Measurements from ENCODE around the gene CYP17A1. TPM values are rescaled to one million over a fixed set of nuclear protein-coding genes. Genes with fewer than 3 reads are reported as not detected.
"Not testable (repeated sequence)": the region's sequence is repeated elsewhere in the genome, so short reads cannot be mapped to it uniquely, and the experiment has no call there.

Gene CYP17A1
- total RNA-seq, 2 experiments from 2014 or later: not detected

- ATAC-seq (ENCODE audit: poor library complexity): no peak
- no peaks in the 10 kb centered on the region for H3K4me1 ChIP-seq (ENCODE audit: insufficient read depth, low read length)
- H3K4me3 ChIP-seq (ENCODE audit: low read length): no peak overlapping the region
- ChIA-PET CTCF (interaction anchor here (1.1 kb wide), 1 partner anchor 149 kb away, joined by 4 read pairs; the partner anchor contains the start of gene SFXN2), POLR2A (no interaction called here)
- no peak for TF ChIP-seq CTCF (IDR thresholded peaks at IDR 0.05)
- no peaks in the 10 kb centered on the region for H3K9me3 Mint-ChIP-seq
- H3K9me3 ChIP-seq (ENCODE audit: control insufficient read depth in 1 of 2, insufficient read depth in 1 of 2, low read length in 2 of 2): no peaks in the 10 kb centered on the region
- H3K4me3 Mint-ChIP-seq: no peak overlapping the region
- H3K27me3 ChIP-seq (ENCODE audit: control insufficient read depth in 1 of 2, insufficient read depth in 2 of 2, low read length in 2 of 2): peaks cover 0 to 2% of the 10 kb centered on the region in 2 experiments
- peaks cover 32% of the 10 kb centered on the region for H3K36me3 ChIP-seq (ENCODE audit: insufficient read depth, low read length)
- H3K27ac ChIP-seq (ENCODE audit: low read depth in 1 of 2, low read length in 2 of 2): no peak overlapping the region
- intact Hi-C loops (cut with DNase I, micrococcal nuclease): no loop called here
- H3K27me3 Mint-ChIP-seq: peaks cover under 1% of the 10 kb centered on the region
- no peak overlapping the region for H3K27ac Mint-ChIP-seq
- H3K36me3 Mint-ChIP-seq (ENCODE audit: low read depth): peaks cover 48% of the 10 kb centered on the region
- DNase-seq: no peak
- peaks cover under 1% of the 10 kb centered on the region for H3K4me1 Mint-ChIP-seq (ENCODE audit: low read depth)
Measured at GRCh38 chr10:102863660-102864059, 26.4 kb upstream of the CYP17A1 start.

DNA sequence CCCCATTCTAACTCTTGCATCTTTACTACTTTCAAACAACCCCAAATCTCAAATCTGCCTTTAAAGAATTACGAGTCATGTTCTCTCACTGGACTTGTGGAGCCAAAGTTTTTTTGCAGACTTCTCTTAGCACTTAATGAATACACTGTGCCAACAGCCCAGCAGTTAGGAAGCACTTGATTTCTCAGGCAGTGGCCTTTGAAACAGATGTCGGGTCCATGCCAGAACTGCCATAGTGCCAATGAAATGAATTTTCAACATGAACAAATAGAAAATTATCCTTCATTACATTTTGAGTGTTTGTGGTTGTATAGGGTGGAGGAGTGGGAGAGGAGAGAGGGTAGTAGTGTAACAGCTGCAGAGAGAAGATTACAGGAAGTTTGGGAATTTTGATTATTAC lies 22.7 kb upstream of the CYP17A1 start:
- Mint-ChIP-seq H3K9me3 (no peaks in the 10 kb centered on the region), H3K4me3 (no peak overlapping the region), H3K36me3 (ENCODE audit: low read depth) (peaks cover 53% of the 10 kb centered on the region), H3K4me1 (ENCODE audit: low read depth) (peaks cover 7% of the 10 kb centered on the region), H3K27ac (no peak overlapping the region), H3K27me3 (no peaks in the 10 kb centered on the region)
- Histone ChIP-seq H3K9me3 (ENCODE audit: control insufficient read depth in 1 of 2, insufficient read depth in 1 of 2, low read length in 2 of 2) (no peaks in the 10 kb centered on the region), H3K36me3 (ENCODE audit: insufficient read depth, low read length) (peaks cover 29% of the 10 kb centered on the region), H3K4me3 (ENCODE audit: low read length) (no peak overlapping the region), H3K27me3 (ENCODE audit: control insufficient read depth in 1 of 2, insufficient read depth in 2 of 2, low read length in 2 of 2) (no peaks in the 10 kb centered on the region), H3K27ac (ENCODE audit: low read depth in 1 of 2, low read length in 2 of 2) (no peak overlapping the region), H3K4me1 (ENCODE audit: insufficient read depth, low read length) (peaks cover 4% of the 10 kb centered on the region)
- ChIA-PET CTCF (no interaction called here), POLR2A (no interaction called here)
- intact Hi-C loops (cut with DNase I, micrococcal nuclease): loop anchor here in 1 of 2 experiments (5.0 to 10.0 kb wide), 5 partner anchors 118 to 1505 kb away; partner anchors contain the start of genes ARMH3, BTRC, NT5C2 and WBP1L
- TF ChIP-seq CTCF (IDR thresholded peaks at IDR 0.05): no peak
- DNase-seq: no peak
- no peak for ATAC-seq (ENCODE audit: poor library complexity)

- H3K36me3 Mint-ChIP-seq (ENCODE audit: low read depth): peaks cover 39% of the 10 kb centered on the region
- Histone ChIP-seq H3K27me3 (ENCODE audit: control insufficient read depth in 1 of 2, insufficient read depth in 2 of 2, low read length in 2 of 2) (no peaks in the 10 kb centered on the region), H3K4me3 (ENCODE audit: low read length) (no peak overlapping the region), H3K9me3 (ENCODE audit: control insufficient read depth in 1 of 2, insufficient read depth in 1 of 2, low read length in 2 of 2) (no peaks in the 10 kb centered on the region), H3K4me1 (ENCODE audit: insufficient read depth, low read length) (peaks cover 15% of the 10 kb centered on the region), H3K36me3 (ENCODE audit: insufficient read depth, low read length) (peaks cover 11% of the 10 kb centered on the region), H3K27ac (ENCODE audit: low read depth in 1 of 2, low read length in 2 of 2) (no peak overlapping the region)
- peaks cover 16% of the 10 kb centered on the region for H3K4me1 Mint-ChIP-seq (ENCODE audit: low read depth)
- ATAC-seq (ENCODE audit: poor library complexity): no peak
- H3K9me3 Mint-ChIP-seq: no peaks in the 10 kb centered on the region
- no peak for DNase-seq
- peak overlapping the region; percentile 58 for H3K4me3 Mint-ChIP-seq
- no peak overlapping the region for H3K27ac Mint-ChIP-seq
- ChIA-PET CTCF (no interaction called here), POLR2A (no interaction called here)
- TF ChIP-seq CTCF (IDR thresholded peaks at IDR 0.05): no peak
- intact Hi-C loops (cut with DNase I, micrococcal nuclease): loop anchor here in 1 of 2 experiments (5.0 to 10.0 kb wide), 5 partner anchors 115 to 1502 kb away; partner anchors contain the start of genes ARMH3, BTRC, NT5C2 and WBP1L
- no peaks in the 10 kb centered on the region for H3K27me3 Mint-ChIP-seq
Measured at GRCh38 chr10:102856758-102857424, 19.7 kb upstream of the CYP17A1 start.

- H3K27me3 ChIP-seq (ENCODE audit: control insufficient read depth in 1 of 2, insufficient read depth in 2 of 2, low read length in 2 of 2); CTCF ChIA-PET; H3K4me3 Mint-ChIP-seq; H3K9me3 Mint-ChIP-seq; H3K4me3 ChIP-seq (ENCODE audit: low read length); H3K27ac ChIP-seq (ENCODE audit: low read depth in 1 of 2, low read length in 2 of 2); ATAC-seq (ENCODE audit: poor library complexity); H3K9me3 ChIP-seq (ENCODE audit: control insufficient read depth in 1 of 2, insufficient read depth in 1 of 2, low read length in 2 of 2); H3K27ac Mint-ChIP-seq; H3K36me3 ChIP-seq (ENCODE audit: insufficient read depth, low read length); H3K27me3 Mint-ChIP-seq; DNase-seq: not testable (repeated sequence)
- peaks cover 15% of the 10 kb centered on the region for H3K4me1 ChIP-seq (ENCODE audit: insufficient read depth, low read length)
- Mint-ChIP-seq H3K36me3 (ENCODE audit: low read depth) (peaks cover 33% of the 10 kb centered on the region), H3K4me1 (ENCODE audit: low read depth) (peaks cover 16% of the 10 kb centered on the region)
- intact Hi-C loops (cut with DNase I, micrococcal nuclease): loop anchor here in 1 of 2 experiments (2.0 to 10.0 kb wide), 6 partner anchors 63 to 1501 kb away; partner anchors contain the start of genes ARMH3, BTRC, CNNM2 and NT5C2
- POLR2A ChIA-PET: interaction anchor here (0.5 kb wide), 1 partner anchor 9 kb away, joined by 3 read pairs; no protein-coding TSS in a partner anchor
Measured at GRCh38 chr10:102855731-102856436, 18.7 kb upstream of the CYP17A1 start.

DNA sequence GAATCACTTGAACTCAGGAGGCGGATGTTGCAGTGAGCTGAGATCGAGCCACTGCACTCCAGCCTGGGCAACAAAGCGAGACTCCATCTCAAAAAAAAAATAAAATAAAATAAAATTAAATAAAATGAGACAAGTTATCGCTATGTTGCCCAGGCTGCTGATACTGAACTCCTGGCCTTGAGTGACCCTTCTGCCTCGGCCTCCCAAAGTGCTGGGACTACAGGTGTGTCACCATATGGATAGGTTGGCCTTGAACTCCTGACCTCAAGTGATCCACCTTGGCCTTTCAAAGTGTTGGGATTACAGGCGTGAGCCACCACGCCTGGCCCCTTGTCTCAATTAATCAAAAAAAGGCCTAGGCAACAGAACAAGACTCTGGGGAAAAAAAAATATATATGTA lies 16.0 kb upstream of the CYP17A1 start:
- H3K27ac ChIP-seq (ENCODE audit: low read depth in 1 of 2, low read length in 2 of 2); H3K4me3 ChIP-seq (ENCODE audit: low read length); H3K27me3 Mint-ChIP-seq; H3K4me3 Mint-ChIP-seq; POLR2A ChIA-PET; H3K9me3 ChIP-seq (ENCODE audit: control insufficient read depth in 1 of 2, insufficient read depth in 1 of 2, low read length in 2 of 2); H3K27me3 ChIP-seq (ENCODE audit: control insufficient read depth in 1 of 2, insufficient read depth in 2 of 2, low read length in 2 of 2); H3K36me3 ChIP-seq (ENCODE audit: insufficient read depth, low read length); H3K9me3 Mint-ChIP-seq; ATAC-seq (ENCODE audit: poor library complexity); DNase-seq; H3K27ac Mint-ChIP-seq: not testable (repeated sequence)
- intact Hi-C loops (cut with DNase I, micrococcal nuclease): loop anchor here (5.0 to 10.0 kb wide), 5 partner anchors 101 to 1498 kb away; partner anchors contain the start of genes ACTR1A (in 1 of the 2), ARMH3 (in 1 of the 2), BTRC (in 1 of the 2) and PPRC1 (in 1 of the 2)
- H3K4me1 ChIP-seq (ENCODE audit: insufficient read depth, low read length): peaks cover 15% of the 10 kb centered on the region
- peaks cover 15% of the 10 kb centered on the region for H3K36me3 Mint-ChIP-seq (ENCODE audit: low read depth)
- CTCF ChIA-PET: interaction anchor here (1.0 kb wide), 1 partner anchor 18 kb away, joined by 3 read pairs; no protein-coding TSS in a partner anchor
- H3K4me1 Mint-ChIP-seq (ENCODE audit: low read depth): peaks cover 16% of the 10 kb centered on the region

Data from CD4-positive, alpha-beta T cell (primary cell).